HepG2 (cell line): ENCODE measurements around the gene EXOSC9.

ENCODE experiments used
- CEBPZ ChIP-seq: IDR thresholded peaks from 2 replicates; pipeline ENCODE4 v1.6.1; 2012; ENCODE audit warnings: low read length, improper control_type of control experiment
- GABPA ChIP-seq, 2 experiments: IDR thresholded peaks; 2 replicates each; pipeline ENCODE4 v1.6.1; 2011 to 2016; ENCODE audit warnings: low read depth in 2 of 2, low read length in 1 of 2, missing biosample characterization in 1 of 2, missing genetic modification characterization in 1 of 2
- POLR2A ChIP-seq, 2 experiments: IDR thresholded peaks; 2 replicates each; pipeline ENCODE4 v1.6.1; 2011; ENCODE audit warnings: low read depth in 2 of 2, low read length in 2 of 2, mild to moderate bottlenecking in 1 of 2, moderate library complexity in 1 of 2; ENCODE audit not compliant: insufficient read depth in 1 of 2
- PREB ChIP-seq: sonication (generic); formaldehyde crosslinking; IDR thresholded peaks from 2 replicates; pipeline ENCODE4 v1.4.0; 2020; ENCODE audit warnings: missing genetic modification reagents
- USF2 ChIP-seq, 2 experiments: sonication (generic) in 1 of 2; formaldehyde crosslinking in 1 of 2; IDR thresholded peaks; 2 replicates each; pipeline versions ENCODE4 v1.5.1 to v1.6.1; 2011 to 2020; ENCODE audit warnings: borderline replicate concordance in 1 of 2, low read depth in 1 of 2, low read length in 1 of 2, mild to moderate bottlenecking in 1 of 2, missing genetic modification reagents in 1 of 2, moderate library complexity in 1 of 2
- ZNF30 ChIP-seq: sonication (generic); formaldehyde crosslinking; IDR thresholded peaks from 2 replicates; pipeline ENCODE4 v1.5.0; 2020; ENCODE audit warnings: mild to moderate bottlenecking, missing genetic modification reagents
- ZNF879 ChIP-seq: sonication (generic); formaldehyde crosslinking; IDR thresholded peaks from 2 replicates; pipeline ENCODE4 v1.8.1; 2023; ENCODE audit warnings: missing genetic modification reagents

GRCh38 chr4:121818215-121818614 lies 17.1 kb downstream of the EXOSC9 start:
- no peak for TF ChIP-seq ZNF30 (CRISPR knock-in tag)
- TF ChIP-seq GABPA (IDR thresholded peaks at IDR 0.05; ENCODE audit: low read depth, low read length), result no peak
- TF ChIP-seq GABPA (CRISPR knock-in tag; IDR thresholded peaks at IDR 0.05; ENCODE audit: low read depth), result no peak
- TF ChIP-seq ZNF879 (CRISPR knock-in tag), result no peak
- no peak for TF ChIP-seq CEBPZ
- no peak for TF ChIP-seq USF2 (IDR thresholded peaks at IDR 0.05; ENCODE audit: low read depth, low read length)
- no peak for TF ChIP-seq USF2 (CRISPR knock-in tag; IDR thresholded peaks at IDR 0.05; ENCODE audit: borderline replicate concordance)
- no peak for TF ChIP-seq PREB
- TF ChIP-seq POLR2A (IDR thresholded peaks at IDR 0.05; ENCODE audit: insufficient read depth in 1 of 2, low read depth in 2 of 2, low read length in 2 of 2), result no peak
